NCI-H1694 (cell line): Measurements from ENCODE around the gene TLL1.

Source experiments
- DNase-seq: peaks from one replicate; lab custom pipeline; 2025; lab: John Stamatoyannopoulos, UW

TLL1 gene

DNA sequence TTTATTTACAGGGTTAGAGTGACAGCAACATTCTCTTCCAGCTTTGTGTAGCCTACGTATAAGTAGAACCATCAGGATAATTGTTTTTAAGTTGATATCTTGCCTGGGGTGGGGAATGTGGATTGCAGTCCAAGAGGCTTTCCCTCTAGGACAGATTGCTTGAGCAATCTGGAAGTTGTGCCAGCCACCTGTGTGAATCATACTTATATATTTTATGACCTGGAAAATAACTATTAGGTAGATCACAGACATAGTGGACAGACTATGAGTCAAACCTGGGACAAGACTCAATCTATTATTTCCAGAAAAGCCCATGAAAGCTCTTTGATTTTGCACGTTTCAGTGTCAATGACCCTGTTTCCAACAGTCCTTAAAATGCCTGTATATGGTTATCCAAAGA is 98.9 kb downstream of the TLL1 start:
- no peak for DNase-seq

- DNase-seq = no peak
Measured at GRCh38 chr4:165972747-165973146, 99.7 kb downstream of the TLL1 start.

DNA sequence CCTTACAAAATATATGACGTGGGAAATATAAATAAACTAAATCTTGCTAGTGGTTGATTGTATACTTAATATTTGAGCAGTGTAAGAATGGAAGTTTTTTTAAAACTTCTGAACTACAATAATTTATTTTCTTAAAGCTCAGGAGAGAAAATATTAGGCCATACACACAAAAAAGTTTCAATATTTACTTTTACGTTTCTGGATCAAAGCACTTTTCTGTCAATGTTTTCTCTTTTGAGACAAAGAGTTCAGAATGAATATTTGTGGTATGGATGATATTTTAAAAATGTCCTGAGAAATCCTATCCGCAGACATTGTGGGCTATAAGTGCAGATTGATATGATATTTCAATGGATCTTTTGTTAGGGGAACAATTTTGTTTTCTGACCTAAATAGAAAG is 109.9 kb downstream of the TLL1 start:
- DNase-seq = no peak

DNA sequence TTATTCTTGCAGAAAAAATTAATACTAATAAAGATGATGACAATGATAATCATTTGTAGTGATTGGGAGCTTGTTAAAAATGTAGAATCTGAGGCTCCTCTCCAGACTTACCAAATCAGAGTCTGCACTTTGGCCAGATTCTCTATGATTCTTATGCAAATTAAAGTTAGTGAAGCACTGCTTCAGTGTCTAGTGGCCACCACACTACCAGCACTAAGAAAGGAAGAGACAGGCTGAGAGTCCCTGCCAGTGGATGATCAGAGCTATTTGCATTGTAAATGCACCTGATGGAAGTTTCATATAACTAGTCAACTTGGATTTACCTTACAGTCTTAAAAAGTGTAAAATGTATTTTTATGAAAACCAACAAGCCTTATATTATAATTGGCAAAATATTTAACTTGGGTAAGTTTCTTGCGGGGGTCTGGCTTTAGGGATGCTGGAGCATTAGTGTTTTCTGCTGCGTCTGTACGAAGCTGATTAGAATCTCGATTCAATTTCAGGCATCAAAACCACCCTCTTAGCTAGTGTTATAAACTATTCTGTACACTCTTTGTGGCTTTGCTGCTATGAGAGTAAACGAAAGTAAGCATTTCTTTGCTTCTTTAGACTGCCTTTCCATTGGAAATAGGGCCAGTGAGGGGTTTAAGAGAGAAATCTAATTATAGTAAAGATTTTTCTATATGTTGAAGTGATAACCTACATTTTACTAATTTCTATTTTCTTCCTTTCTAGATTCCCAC is 114.1 kb downstream of the TLL1 start:
- DNase-seq = no peak

DNA sequence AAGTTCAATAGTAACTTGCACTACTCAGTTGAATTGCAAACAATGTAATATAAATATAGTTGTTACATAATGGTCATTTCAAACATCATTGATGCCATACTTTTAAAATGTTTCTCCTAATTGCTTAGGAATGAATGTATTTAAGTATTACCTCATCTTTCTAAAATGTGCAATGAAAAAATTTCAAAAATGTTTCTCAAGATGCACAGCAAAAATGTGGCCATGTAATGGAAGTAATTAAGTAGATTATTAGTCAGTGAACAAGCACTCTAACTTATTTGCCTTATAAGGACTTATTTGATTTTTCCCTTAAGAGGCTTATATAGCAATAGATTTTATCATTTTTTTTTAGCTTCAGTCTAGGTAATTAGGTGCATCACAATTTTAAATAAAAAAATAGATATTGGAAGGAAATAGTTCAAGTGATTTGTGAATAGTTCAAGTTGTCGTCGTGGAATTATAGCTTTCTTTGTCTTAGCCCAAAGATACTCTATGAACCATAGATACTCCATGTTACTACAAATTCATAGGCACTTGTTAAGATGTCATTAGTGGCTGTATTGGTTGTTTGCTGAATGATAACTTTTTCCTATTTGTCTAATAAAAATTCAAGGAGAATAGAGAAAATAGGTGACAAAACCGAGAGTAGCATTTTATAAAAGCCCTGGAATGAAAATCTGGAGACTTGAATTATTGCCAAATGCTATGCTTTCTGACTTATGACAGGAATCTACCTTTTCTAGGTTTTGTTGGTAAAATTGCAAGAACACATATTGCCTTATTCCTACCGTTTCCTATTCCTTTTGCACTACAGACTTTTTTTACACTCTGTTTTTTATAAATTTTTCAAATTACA is 118.5 kb downstream of the TLL1 start:
- DNase-seq = no peak

- DNase-seq = no peak
Measured at GRCh38 chr4:165992283-165992682, 119.2 kb downstream of the TLL1 start.

GRCh38 chr4:165994701-165995100 is 121.7 kb downstream of the TLL1 start:
- DNase-seq = no peak

DNA sequence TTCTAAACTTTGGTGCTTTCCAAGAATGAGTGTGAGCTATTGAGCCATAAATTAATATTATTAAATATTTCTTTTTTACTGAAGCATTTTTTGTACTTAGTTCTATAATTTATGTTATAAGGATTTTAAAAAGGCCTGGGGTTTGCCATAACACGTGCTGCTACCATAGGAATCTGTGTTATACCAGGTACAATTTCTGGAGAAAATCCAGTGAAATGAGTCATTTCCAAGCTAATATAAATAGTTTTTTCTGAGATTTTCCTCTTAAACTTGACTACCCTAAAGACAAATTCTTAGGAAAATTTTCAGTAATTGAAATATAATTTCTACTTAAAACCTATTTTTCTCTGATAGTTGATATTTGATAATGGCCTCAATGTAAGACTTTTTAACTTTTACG is 130.8 kb downstream of the TLL1 start:
- DNase-seq = no peak

DNA sequence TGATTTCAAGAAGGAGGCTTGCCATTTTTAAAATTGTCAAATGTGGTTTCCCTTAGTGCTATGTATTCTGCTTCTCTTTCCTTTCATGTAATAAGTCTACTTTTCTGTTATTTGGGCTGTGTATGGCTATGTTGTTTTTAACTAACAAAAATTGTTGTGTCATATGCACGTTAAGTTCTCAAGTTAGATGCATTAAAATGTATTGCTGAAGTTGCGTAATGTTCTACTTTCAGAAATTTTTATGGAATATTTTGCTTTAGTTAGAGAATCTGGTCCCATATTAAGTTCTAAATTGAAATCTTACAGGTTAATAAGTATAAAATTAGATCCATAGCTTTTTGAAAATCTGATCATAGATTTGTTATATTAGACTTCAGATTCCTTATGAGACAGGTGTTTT is 133.2 kb downstream of the TLL1 start:
- DNase-seq = no peak

- DNase-seq = no peak
Measured at GRCh38 chr4:166008510-166008909, 135.5 kb downstream of the TLL1 start.

GRCh38 chr4:166012129-166013030 is 139.3 kb downstream of the TLL1 start:
- no peak for DNase-seq

- no peak for DNase-seq
Measured at GRCh38 chr4:166014411-166014810, 141.4 kb downstream of the TLL1 start.

GRCh38 chr4:166017804-166018203 is 144.8 kb downstream of the TLL1 start:
- no peak for DNase-seq

- no peak for DNase-seq
Measured at GRCh38 chr4:166019441-166020220, 146.6 kb downstream of the TLL1 start.

- DNase-seq = no peak
Measured at GRCh38 chr4:166021617-166022016, 148.6 kb downstream of the TLL1 start.

GRCh38 chr4:166034965-166035364 is 161.9 kb downstream of the TLL1 start:
- no peak for DNase-seq

DNA sequence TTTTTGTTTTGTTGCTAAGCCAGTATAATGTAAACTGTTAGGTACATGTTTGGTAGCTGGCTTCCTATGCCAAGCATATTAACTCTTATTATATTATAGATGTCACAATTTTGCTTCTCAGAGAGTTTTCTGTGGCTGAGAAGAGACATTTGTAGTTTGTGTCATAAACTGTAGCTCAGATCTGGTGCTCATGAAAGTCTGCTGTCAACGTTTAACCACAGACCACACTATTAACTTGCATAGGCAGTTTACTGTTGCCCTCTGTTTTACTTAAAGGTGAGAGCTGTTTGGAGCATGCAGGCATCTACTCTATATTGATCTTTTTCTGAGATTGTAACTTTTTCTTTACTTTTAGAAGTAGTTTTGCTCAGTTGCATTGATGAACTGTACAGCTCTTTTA is 166.8 kb downstream of the TLL1 start:
- DNase-seq = no peak

DNA sequence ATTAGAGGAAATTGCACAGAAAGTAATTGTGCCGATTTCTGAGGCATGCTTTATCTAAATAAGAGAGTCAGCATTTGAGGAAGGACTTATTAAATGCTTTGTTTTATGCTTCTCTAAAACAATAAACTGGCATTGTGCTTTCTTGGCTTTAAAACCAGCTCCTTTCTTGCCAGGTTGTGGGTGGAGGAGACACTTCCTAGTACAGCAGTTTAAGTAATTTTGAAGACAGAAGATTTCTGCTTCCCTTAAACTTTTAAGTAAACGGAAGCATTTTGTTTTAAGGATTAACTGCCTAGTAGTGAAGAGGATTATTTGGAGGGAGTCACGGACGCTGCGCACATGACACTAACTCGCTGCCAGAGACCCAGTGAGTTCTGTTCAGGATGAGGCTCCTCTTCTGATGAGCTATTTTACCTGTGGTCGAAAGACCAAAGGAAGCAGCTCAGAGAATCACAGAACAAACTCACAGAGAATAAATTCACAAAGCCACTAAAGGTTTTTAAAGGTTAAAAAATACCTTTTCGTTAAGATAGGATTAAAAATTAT is 169.5 kb downstream of the TLL1 start:
- no peak for DNase-seq

GRCh38 chr4:166043801-166044200 is 170.8 kb downstream of the TLL1 start:
- DNase-seq = no peak

DNA sequence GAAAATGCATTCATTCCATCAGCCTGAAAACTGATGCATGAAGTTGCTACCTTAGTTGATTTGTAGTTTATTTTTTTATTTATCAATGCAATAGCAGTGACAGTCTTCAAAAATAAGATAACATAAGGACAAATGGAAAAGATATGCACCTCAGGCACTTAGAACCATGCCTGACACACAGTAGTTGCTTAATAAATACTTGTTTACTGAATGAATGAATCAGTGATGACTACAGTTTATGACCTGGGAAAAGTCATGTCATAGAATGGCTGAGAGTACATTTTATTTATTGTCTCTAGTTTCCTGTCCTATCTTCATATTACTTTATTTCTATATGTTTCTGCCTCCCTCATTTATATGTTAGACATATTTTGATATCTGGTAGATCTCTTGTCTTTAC is 171.8 kb downstream of the TLL1 start:
- no peak for DNase-seq

- DNase-seq = no peak
Measured at GRCh38 chr4:166045457-166045856, 172.4 kb downstream of the TLL1 start.
